MCF 10A (cell line): ENCODE measurements around the gene MAMSTR. TPM values are rescaled to one million over a fixed set of nuclear protein-coding genes. Genes with fewer than 3 reads are reported as not detected.
"Not testable (repeated sequence)": the region's sequence is repeated elsewhere in the genome, so short reads cannot be mapped to it uniquely, and the experiment has no call there.

Source experiments
- BruUV-seq: library from RNA; stranded (reverse); fragments of 400-500 nt; replicated peaks from 2 replicates; lab custom pipeline; 2021; lab: Mats Ljungman, UMichigan
- CTCF ChIA-PET: fragments of 300-600 bp; sonication (Branson Sonifier 250); formaldehyde crosslinking; extraction: SDS; loops from one replicate; lab custom pipeline; 2021; ENCODE audit warnings: antibody characterized with exemption, inconsistent platforms; lab: Yijun Ruan, JAX
- POLR2A ChIA-PET: fragments of 300-600, 350-650 bp; sonication (Branson Sonifier 250); formaldehyde crosslinking; extraction: SDS; loops from one replicate; lab custom pipeline; 2020; ENCODE audit warnings: antibody characterized with exemption, inconsistent platforms; lab: Yijun Ruan, JAX
- DNase-seq: peaks from one replicate; pipeline ENCODE4 v3.0.0-alpha.2; 2018; ENCODE audit not compliant: unreplicated experiment
- H3K27ac Mint-ChIP-seq: one replicate; pipeline ENCODE4 v1.8.0; 2022; ENCODE audit warnings: mild to moderate bottlenecking, low read depth, mixed read lengths; ENCODE audit not compliant: unreplicated experiment
- H3K27me3 Mint-ChIP-seq: one replicate; pipeline ENCODE4 v1.8.0; 2022; ENCODE audit warnings: mixed read lengths; ENCODE audit not compliant: insufficient read depth, unreplicated experiment
- H3K36me3 Mint-ChIP-seq: one replicate; pipeline ENCODE4 v1.8.0; 2022; ENCODE audit warnings: mild to moderate bottlenecking, moderate library complexity, mixed read lengths; ENCODE audit not compliant: insufficient read depth, unreplicated experiment
- H3K4me1 Mint-ChIP-seq: one replicate; pipeline ENCODE4 v1.8.0; 2022; ENCODE audit warnings: mixed read lengths; ENCODE audit not compliant: insufficient read depth, unreplicated experiment
- H3K4me3 Mint-ChIP-seq: one replicate; pipeline ENCODE4 v1.8.0; 2022; ENCODE audit warnings: mild to moderate bottlenecking, moderate library complexity, mixed read lengths; ENCODE audit not compliant: unreplicated experiment
- H3K9me3 Mint-ChIP-seq: one replicate; pipeline ENCODE4 v1.8.0; 2022; ENCODE audit warnings: mixed read lengths; ENCODE audit not compliant: unreplicated experiment
- CTCF ChIP-seq: fragments of 200-600 bp; IDR thresholded peaks from one replicate; pipeline ENCODE4 v1.8.0; 2022; ENCODE audit warnings: antibody characterized with exemption, mild to moderate bottlenecking; ENCODE audit not compliant: unreplicated experiment
- intact Hi-C: fragments of 100-400 bp; cut with micrococcal nuclease; formaldehyde crosslinking; loops from 2 replicates; pipeline ENCODE4 v1.14.1; 2022
- total RNA-seq: library from RNA; stranded (reverse); gene quantifications from 2 replicates; pipeline ENCODE4 v1.2.3, GENCODE V29; 2022

The MAMSTR gene
- total RNA-seq, 1 experiment from 2014 or later: 0.65 TPM

DNA sequence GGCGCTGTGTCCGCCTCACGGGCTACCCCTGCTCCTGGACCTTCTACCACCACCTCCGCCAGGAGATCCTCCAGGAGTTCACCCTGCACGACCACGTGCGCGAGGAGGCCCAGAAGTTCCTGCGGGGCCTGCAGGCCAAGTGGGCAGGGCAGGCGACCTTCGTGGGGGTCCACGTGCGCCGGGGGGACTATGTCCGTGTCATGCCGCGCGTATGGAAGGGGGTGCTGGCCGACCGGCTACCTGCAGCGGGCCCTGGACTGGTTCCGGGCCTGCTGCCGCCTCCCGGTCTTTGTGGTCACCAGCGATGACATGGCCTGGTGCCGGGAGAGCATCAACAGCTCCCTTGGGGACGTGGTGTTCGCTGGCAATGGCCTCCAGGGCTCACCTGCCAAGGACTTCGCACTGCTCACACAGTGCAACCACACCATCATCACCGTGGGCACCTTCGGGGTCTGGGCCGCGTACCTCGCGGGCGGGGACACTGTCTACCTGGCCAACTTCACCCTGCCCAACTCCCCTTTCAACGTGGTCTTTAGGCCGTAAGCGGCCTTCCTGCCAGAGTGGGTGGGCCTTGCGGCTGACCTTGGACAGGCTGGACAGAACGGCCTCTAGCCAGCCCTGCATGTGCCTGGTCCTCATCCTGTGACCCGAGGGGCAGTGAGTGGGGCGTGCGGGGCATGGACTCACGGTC lies 38.9 kb downstream of the MAMSTR start:
- ChIA-PET POLR2A (no interaction called here), CTCF (interaction anchor here (0.6 kb wide), 1 partner anchor 147 kb away, joined by 3 read pairs; no protein-coding TSS in a partner anchor)
- Mint-ChIP-seq H3K9me3 (no peaks in the 10 kb centered on the region), H3K4me1 (peaks cover 5% of the 10 kb centered on the region), H3K4me3 (no peak overlapping the region), H3K27me3 (no peaks in the 10 kb centered on the region), H3K36me3 (peaks cover 6% of the 10 kb centered on the region), H3K27ac (no peak overlapping the region)
- no TSS peak for BruUV-seq
- no peak for DNase-seq
- no peak for TF ChIP-seq CTCF
- intact Hi-C loops: no loop called here

DNA sequence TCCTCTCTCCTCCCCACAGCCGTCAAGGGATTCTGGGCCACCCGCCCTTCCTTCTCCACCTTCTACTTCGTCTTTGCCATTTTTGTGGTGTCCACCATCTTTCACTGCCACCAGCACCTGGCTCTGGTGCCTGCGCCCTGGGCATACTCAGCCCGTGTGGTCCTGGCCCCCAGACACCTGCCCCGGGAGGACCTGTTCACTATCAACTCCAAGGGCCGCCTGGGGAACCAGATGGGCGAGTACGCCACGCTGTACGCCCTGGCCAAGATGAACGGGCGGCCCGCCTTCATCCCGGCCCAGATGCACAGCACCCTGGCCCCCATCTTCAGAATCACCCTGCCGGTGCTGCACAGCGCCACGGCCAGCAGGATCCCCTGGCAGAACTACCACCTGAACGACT lies 39.5 kb downstream of the MAMSTR start:
- H3K27ac Mint-ChIP-seq, DNase-seq, BruUV-seq, H3K27me3 Mint-ChIP-seq, POLR2A ChIA-PET, H3K36me3 Mint-ChIP-seq, H3K9me3 Mint-ChIP-seq, H3K4me1 Mint-ChIP-seq, H3K4me3 Mint-ChIP-seq, intact Hi-C loops: not testable (repeated sequence)
- CTCF ChIA-PET: interaction anchor here (0.6 kb wide), 2 partner anchors 13 to 59 kb away, joined by 3 to 4 read pairs; no protein-coding TSS in a partner anchor

DNA sequence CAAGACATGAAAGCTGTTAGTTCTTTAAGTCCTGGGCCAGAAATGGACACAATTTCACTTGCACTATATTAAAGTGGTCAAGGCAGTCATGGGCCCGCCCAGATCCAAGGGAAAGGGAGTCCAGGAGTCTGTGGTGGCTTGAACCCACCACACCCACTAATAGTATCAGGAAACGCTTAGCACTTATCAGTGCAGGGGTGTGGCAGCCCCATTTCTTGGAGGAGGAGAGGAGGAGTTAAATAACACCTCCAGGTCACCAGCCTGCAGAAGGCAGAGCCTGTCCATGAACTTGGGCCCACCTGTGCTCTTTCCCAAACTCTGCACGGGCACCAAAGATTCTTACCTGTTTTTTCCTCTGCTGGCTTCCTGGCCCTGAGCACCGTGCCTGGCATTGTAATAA lies 41.3 kb downstream of the MAMSTR start:
- intact Hi-C loops: loop anchor here (5.0 kb wide), 1 partner anchor 34 kb away; no protein-coding TSS in a partner anchor
- no TSS peak for BruUV-seq
- no peak overlapping the region for H3K4me3 Mint-ChIP-seq
- no peaks in the 10 kb centered on the region for H3K9me3 Mint-ChIP-seq
- DNase-seq: no peak
- no peaks in the 10 kb centered on the region for H3K27me3 Mint-ChIP-seq
- H3K27ac Mint-ChIP-seq: no peak overlapping the region
- peaks cover 6% of the 10 kb centered on the region for H3K36me3 Mint-ChIP-seq
- peaks cover 5% of the 10 kb centered on the region for H3K4me1 Mint-ChIP-seq
- no peak for TF ChIP-seq CTCF
- ChIA-PET CTCF (interaction anchor here (0.9 to 1.8 kb wide), 4 partner anchors 9 to 61 kb away, joined by 3 to 5 read pairs (median 4); partner anchors contain the start of gene CA11), POLR2A (interaction anchor here (1.1 kb wide), 1 partner anchor 32 kb away, joined by 3 read pairs; no protein-coding TSS in a partner anchor)

- no peak overlapping the region for H3K4me3 Mint-ChIP-seq
- intact Hi-C loops: loop anchor here (5.0 kb wide), 1 partner anchor 35 kb away; no protein-coding TSS in a partner anchor
- ChIA-PET CTCF (interaction anchor here (0.6 to 2.4 kb wide), 5 partner anchors 19 to 165 kb away, joined by 3 to 5 read pairs (median 4); partner anchors contain the start of gene FUT2), POLR2A (interaction anchor here (1.0 kb wide), 1 partner anchor 11 kb away, joined by 3 read pairs; no protein-coding TSS in a partner anchor)
- TF ChIP-seq CTCF: no peak
- peaks cover 5% of the 10 kb centered on the region for H3K4me1 Mint-ChIP-seq
- DNase-seq: no peak
- H3K36me3 Mint-ChIP-seq: peaks cover 6% of the 10 kb centered on the region
- no peaks in the 10 kb centered on the region for H3K27me3 Mint-ChIP-seq
- H3K9me3 Mint-ChIP-seq: no peaks in the 10 kb centered on the region
- BruUV-seq: no TSS peak
- H3K27ac Mint-ChIP-seq: no peak overlapping the region
Observed at GRCh38 chr19:48676887-48677286, 42.6 kb downstream of the MAMSTR start.
